Astrocyte of the cerebellum (primary cell): ENCODE measurements around the gene CETP.

Source experiments
- DNase-seq: peaks from one replicate; pipeline ENCODE4 v3.0.0-alpha.2; 2011; ENCODE audit warnings: low read depth
- H3K4me3 ChIP-seq: 2 replicates; pipeline ENCODE4 v1.5.1; 2011; ENCODE audit warnings: mild to moderate bottlenecking, low read depth, low read length, moderate library complexity
- CTCF ChIP-seq: IDR thresholded peaks from 2 replicates; pipeline ENCODE4 v1.5.1; 2012; ENCODE audit warnings: low read length, low read depth, moderate library complexity, mild to moderate bottlenecking; ENCODE audit errors: missing control alignments
- in situ Hi-C: cut with HindIII; loops from 2 replicates; pipeline ENCODE4 v1.10.0; 2017; ENCODE audit warnings: low sequenced_read_pairs

CETP gene

GRCh38 chr16:56974549-56975300 lies 13.0 kb downstream of the CETP start:
- no peak overlapping the region for H3K4me3 ChIP-seq
- in situ Hi-C loops: no loop called here
- TF ChIP-seq CTCF: no peak
- DNase-seq: no peak

GRCh38 chr16:56975714-56976113 lies 14.0 kb downstream of the CETP start:
- no peak for DNase-seq
- in situ Hi-C loops: no loop called here
- H3K4me3 ChIP-seq: no peak overlapping the region
- no peak for TF ChIP-seq CTCF

GRCh38 chr16:56977216-56977615 lies 15.5 kb downstream of the CETP start:
- in situ Hi-C loops: no loop called here
- TF ChIP-seq CTCF: no peak
- no peak for DNase-seq
- H3K4me3 ChIP-seq: no peak overlapping the region

GRCh38 chr16:56977823-56978430 lies 16.2 kb downstream of the CETP start:
- TF ChIP-seq CTCF: no peak
- DNase-seq: no peak
- H3K4me3 ChIP-seq: no peak overlapping the region
- in situ Hi-C loops: no loop called here

- in situ Hi-C loops: no loop called here
- no peak for TF ChIP-seq CTCF
- DNase-seq: no peak
- H3K4me3 ChIP-seq: no peak overlapping the region
Measured at GRCh38 chr16:56980201-56980535, 18.4 kb downstream of the CETP start.

- no peak for DNase-seq
- no peak for TF ChIP-seq CTCF
- H3K4me3 ChIP-seq: no peak overlapping the region
- in situ Hi-C loops: no loop called here
Measured at GRCh38 chr16:56980792-56981724, 19.3 kb downstream of the CETP start.
